GM12878 (cell line): Measurements from ENCODE around the gene NFIX. TPM values are rescaled to one million over a fixed set of nuclear protein-coding genes. Genes with fewer than 3 reads are reported as not detected.

Experiments used
- ATAC-seq: fragments of 200-7000 bp; cut with Tn5 transposase; 3 replicates; pipeline ENCODE4 v1.9.1; 2020; ENCODE audit warnings: mild to moderate bottlenecking, moderate library complexity
- BruUV-seq: library from RNA; stranded (reverse); fragments of 400-500 nt; replicated peaks from 2 replicates; lab custom pipeline; 2021; lab: Mats Ljungman, UMichigan
- CTCF ChIA-PET: fragments of 300-600 bp; sonication (Branson Sonifier 250); formaldehyde crosslinking; extraction: SDS; loops from one replicate; lab custom pipeline; 2021; ENCODE audit warnings: inconsistent platforms; lab: Yijun Ruan, JAX
- POLR2A ChIA-PET: fragments of 350-600 bp; formaldehyde crosslinking; extraction: SDS; loops from one replicate; lab custom pipeline; 2021; ENCODE audit warnings: inconsistent platforms; lab: Charles Lee
- RAD21 ChIA-PET: fragments of 300-600 bp; sonication (Branson Sonifier 250); formaldehyde crosslinking; loops from one replicate; lab custom pipeline; 2023; ENCODE audit warnings: antibody characterized with exemption; ENCODE audit not compliant: unreplicated experiment; lab: Charles Lee
- SMC1A ChIA-PET: fragments of 300-600 bp; sonication (Branson Sonifier 250); formaldehyde crosslinking; loops from one replicate; lab custom pipeline; 2023; ENCODE audit not compliant: unreplicated experiment, uncharacterized antibody; lab: Charles Lee
- DNase-seq: peaks from one replicate; pipeline ENCODE4 v3.0.0-alpha.2; 2011; ENCODE audit warnings: low read depth, low spot score
- FAIRE-seq: peaks from 3 replicates; lab custom pipeline; 2011; peaks lifted over from hg19 to GRCh38; lab: Jason Lieb, UNC
- H2AFZ ChIP-seq: 2 replicates; pipeline ENCODE4 v1.6.0; 2011; ENCODE audit warnings: low read depth, low read length, control low read depth; ENCODE audit not compliant: control insufficient read depth
- H3K27ac ChIP-seq: 2 replicates; pipeline ENCODE4 v1.5.1; 2011; ENCODE audit warnings: control low read depth; ENCODE audit not compliant: control insufficient read depth, insufficient read depth
- H3K27me3 ChIP-seq, 2 experiments: replicated peaks in 1 of 2; 2 replicates each; pipeline versions ENCODE4 v1.6.0 to v1.6.1; 2011; ENCODE audit warnings: low read length in 1 of 2; ENCODE audit not compliant: control insufficient read depth in 2 of 2, insufficient read depth in 2 of 2
- H3K36me3 ChIP-seq, 2 experiments: 2 replicates each; pipeline ENCODE4 v1.5.1; 2011; ENCODE audit warnings: low read length in 1 of 2; ENCODE audit not compliant: control insufficient read depth in 2 of 2, insufficient read depth in 2 of 2
- H3K4me1 ChIP-seq: 2 replicates; pipeline ENCODE4 v1.6.1; 2011; ENCODE audit warnings: mild to moderate bottlenecking, low read length, moderate library complexity, mixed read lengths; ENCODE audit not compliant: control insufficient read depth, insufficient read depth
- H3K4me2 ChIP-seq: 2 replicates; pipeline ENCODE4 v1.6.0; 2011; ENCODE audit warnings: control low read depth; ENCODE audit not compliant: control insufficient read depth, insufficient read depth
- H3K4me3 ChIP-seq: fragments of 200-600 bp; sonication (generic); 2 replicates; pipeline ENCODE4 v1.5.1; 2016
- H3K79me2 ChIP-seq: 2 replicates; pipeline ENCODE4 v1.6.0; 2011; ENCODE audit warnings: low read length; ENCODE audit not compliant: control insufficient read depth, insufficient read depth
- H3K9ac ChIP-seq: 2 replicates; pipeline ENCODE4 v1.8.0; 2011; ENCODE audit warnings: low read length, control low read depth, mixed read lengths; ENCODE audit not compliant: control insufficient read depth, insufficient read depth
- H3K9me3 ChIP-seq: replicated peaks from 3 replicates; pipeline ENCODE4 v1.5.1; 2011; ENCODE audit warnings: mild to moderate bottlenecking, low read length; ENCODE audit not compliant: control insufficient read depth, insufficient read depth
- H4K20me1 ChIP-seq: 2 replicates; pipeline ENCODE4 v1.6.0; 2011; ENCODE audit not compliant: control insufficient read depth, insufficient read depth
- EED ChIP-seq: sonication (generic); IDR thresholded peaks from 2 replicates; pipeline ENCODE4 v1.6.1; 2016; ENCODE audit warnings: antibody characterized with exemption, low read depth
- EZH2 ChIP-seq: IDR thresholded peaks from 2 replicates; pipeline ENCODE4 v1.6.1; 2012; ENCODE audit warnings: low read depth, mild to moderate bottlenecking, control low read depth, inconsistent platforms, low read length, borderline replicate concordance; ENCODE audit not compliant: control insufficient read depth
- HDAC2 ChIP-seq: fragments of 200-600 bp; sonication (generic); IDR thresholded peaks from 2 replicates; pipeline ENCODE4 v1.6.1; 2017
- WRNIP1 ChIP-seq: IDR thresholded peaks from 2 replicates; pipeline ENCODE4 v1.6.1; 2011; ENCODE audit warnings: low read depth, low read length, improper control_type of control experiment, borderline replicate concordance
- WGBS: methylation state at CpG from one replicate; pipeline ENCODE4 v1.1.6; 2016; ENCODE audit warnings: low lambda C conversion rate; ENCODE audit not compliant: insufficient replicate concordance, insufficient coverage; ENCODE audit errors: missing lambda C conversion rate; 5-methylcytosine and 5-hydroxymethylcytosine counted together
- in situ Hi-C: fragments of 300-500 bp; cut with MboI; formaldehyde crosslinking; loops from 9 replicates; pipeline ENCODE4 v1.14.3; 2018; ENCODE audit warnings: mixed read lengths
- intact Hi-C: fragments of 100-400 bp; cut with micrococcal nuclease; formaldehyde crosslinking; loops from one replicate; pipeline ENCODE4 v1.14.2; 2022; ENCODE audit not compliant: unreplicated experiment
- polyA plus RNA-seq, 11 experiments: library from polyadenylated mRNA; depleted of rRNA in 4 of 11; unstranded in 6 of 11; stranded (reverse) in 5 of 11; fragments of >200 nt; fragmentation: Nextera tagmentation in 4 of 11; fragmentation: Illumina TruSeq in 1 of 11; extraction: Ambion mirVana in 4 of 11; extraction: Trizol in 1 of 11; gene quantifications; 1 replicate in 1 of 11; 2 replicates in 10 of 11; pipeline versions ENCODE4 v1.2.1 to v1.2.3, GENCODE V29; 2011 to 2016; ENCODE audit warnings: inconsistent platforms in 2 of 11, missing spikeins in 2 of 11, low read depth in 1 of 11
- total RNA-seq, 4 experiments: library from RNA; depleted of rRNA in 3 of 4; stranded (reverse); fragments of >200 nt in 3 of 4; fragmentation: Illumina TruSeq in 1 of 4; extraction: Trizol in 1 of 4; gene quantifications; 2 replicates each; pipeline versions ENCODE4 v1.2.1 to v1.2.3, GENCODE V29; 2013 to 2021
- TF ChIP-seq, protein P1 (sequence below): fragments of 450-650 bp; IDR thresholded peaks from 2 replicates; pipeline ENCODE4 v1.6.1; 2017; ENCODE audit warnings: mild to moderate bottlenecking, moderate library complexity
- TF ChIP-seq, protein P2 (sequence below): IDR thresholded peaks from 2 replicates; pipeline ENCODE4 v1.6.1; 2012; ENCODE audit warnings: mild to moderate bottlenecking, low read depth, low read length
- TF ChIP-seq, protein P3 (sequence below): fragments of 450-650 bp; IDR thresholded peaks from 2 replicates; pipeline ENCODE4 v1.6.1; 2018; ENCODE audit warnings: borderline replicate concordance, mild to moderate bottlenecking; ENCODE audit not compliant: partially characterized antibody
- TF ChIP-seq, protein P4 (sequence below): IDR thresholded peaks from 2 replicates; pipeline ENCODE4 v1.6.1; 2011; ENCODE audit warnings: borderline replicate concordance, low read depth, mild to moderate bottlenecking, moderate library complexity, mixed read lengths, low read length; ENCODE audit not compliant: insufficient read depth; ENCODE audit errors: extremely low read length

The NFIX gene
- total and polyA plus RNA-seq, 10 of the 15 experiments (the other 5 are each of a cell fraction or from before 2014, with no cell fraction given): 0.02 to 2.2 (median 0.28) TPM

DNA sequence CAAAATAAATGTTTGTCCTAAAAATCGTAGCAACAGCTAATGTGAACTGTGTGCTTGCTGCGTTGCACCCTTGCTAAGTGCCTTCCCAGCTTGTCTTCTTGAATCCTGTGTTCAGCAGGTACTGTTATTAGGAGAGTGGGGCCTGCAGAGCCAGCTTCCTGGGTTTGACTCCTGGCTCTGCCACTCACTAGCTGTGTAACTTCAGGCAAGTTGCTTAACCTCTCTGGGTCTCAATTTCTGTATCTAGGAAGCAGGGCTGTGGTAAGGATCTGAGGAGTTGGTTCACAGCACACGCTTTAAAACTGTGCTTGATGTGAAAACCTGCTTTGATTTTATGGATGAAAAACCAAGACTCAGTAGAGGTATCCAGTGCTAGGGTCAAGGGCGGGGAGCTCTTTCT, 10.0 kb downstream of the NFIX start (continued):
- no peak for TF ChIP-seq EZH2

DNA sequence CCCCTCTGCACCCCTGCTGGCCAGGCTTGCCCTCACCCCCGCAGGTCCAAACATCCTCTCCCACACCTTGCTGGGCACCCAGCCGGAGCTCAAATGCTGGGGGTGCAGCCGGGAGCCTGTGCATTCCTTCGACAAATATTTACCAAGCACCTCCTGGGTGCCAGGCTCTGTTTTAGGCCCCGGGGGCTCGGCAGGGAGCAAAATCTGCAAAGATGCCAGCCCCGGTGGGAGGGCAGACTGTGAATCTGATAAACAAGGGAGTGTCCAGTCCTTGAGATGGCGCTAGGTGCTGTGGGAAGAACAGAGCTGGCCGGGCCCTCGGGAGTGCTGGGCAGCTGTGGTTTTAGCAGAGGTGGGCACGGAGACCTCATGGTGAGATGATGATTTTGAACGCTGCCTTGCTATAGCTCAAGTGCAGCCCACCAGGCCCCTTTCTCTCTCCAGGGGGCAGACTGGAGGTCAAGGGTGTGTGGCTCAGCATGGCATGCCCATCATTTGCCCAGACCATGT, 10.6 kb downstream of the NFIX start:
- Histone ChIP-seq H3K4me1 (no peaks in the 10 kb centered on the region), H3K27me3 (peaks cover 3% of the 10 kb centered on the region in 2 experiments; a peak in 3 of 4 replicates), H3K27ac (no peak overlapping the region), H3K36me3 (no peaks in the 10 kb centered on the region), H3K9ac (no peak overlapping the region), H3K4me2 (no peak overlapping the region), H3K79me2 (no peaks in the 10 kb centered on the region), H3K4me3 (no peak overlapping the region), H4K20me1 (no peaks in the 10 kb centered on the region), H3K9me3 (no peaks in the 10 kb centered on the region), H2AFZ (no peak overlapping the region)
- ChIA-PET SMC1A (interaction anchor here (0.6 to 1.0 kb wide), 2 partner anchors 28 to 31 kb away, joined by 3 read pairs; no protein-coding TSS in a partner anchor), CTCF (interaction anchor here (0.6 to 2.1 kb wide), 6 partner anchors 13 to 972 kb away, joined by 3 to 8 read pairs (median 6); no protein-coding TSS in a partner anchor), RAD21 (interaction anchor here (1.2 kb wide), 1 partner anchor 28 kb away, joined by 3 read pairs; no protein-coding TSS in a partner anchor), POLR2A (interaction anchor here (1.1 kb wide), 1 partner anchor 29 kb away, joined by 3 read pairs; no protein-coding TSS in a partner anchor)
- no peak for DNase-seq
- FAIRE-seq: no peak
- 49% methylated on average over 12 of the region's 12 CpGs for WGBS
- intact Hi-C loops (no loop called here), in situ Hi-C loops (no loop called here)
- no peak for ATAC-seq
- BruUV-seq: no TSS peak
- TF ChIP-seq, protein P1, sequence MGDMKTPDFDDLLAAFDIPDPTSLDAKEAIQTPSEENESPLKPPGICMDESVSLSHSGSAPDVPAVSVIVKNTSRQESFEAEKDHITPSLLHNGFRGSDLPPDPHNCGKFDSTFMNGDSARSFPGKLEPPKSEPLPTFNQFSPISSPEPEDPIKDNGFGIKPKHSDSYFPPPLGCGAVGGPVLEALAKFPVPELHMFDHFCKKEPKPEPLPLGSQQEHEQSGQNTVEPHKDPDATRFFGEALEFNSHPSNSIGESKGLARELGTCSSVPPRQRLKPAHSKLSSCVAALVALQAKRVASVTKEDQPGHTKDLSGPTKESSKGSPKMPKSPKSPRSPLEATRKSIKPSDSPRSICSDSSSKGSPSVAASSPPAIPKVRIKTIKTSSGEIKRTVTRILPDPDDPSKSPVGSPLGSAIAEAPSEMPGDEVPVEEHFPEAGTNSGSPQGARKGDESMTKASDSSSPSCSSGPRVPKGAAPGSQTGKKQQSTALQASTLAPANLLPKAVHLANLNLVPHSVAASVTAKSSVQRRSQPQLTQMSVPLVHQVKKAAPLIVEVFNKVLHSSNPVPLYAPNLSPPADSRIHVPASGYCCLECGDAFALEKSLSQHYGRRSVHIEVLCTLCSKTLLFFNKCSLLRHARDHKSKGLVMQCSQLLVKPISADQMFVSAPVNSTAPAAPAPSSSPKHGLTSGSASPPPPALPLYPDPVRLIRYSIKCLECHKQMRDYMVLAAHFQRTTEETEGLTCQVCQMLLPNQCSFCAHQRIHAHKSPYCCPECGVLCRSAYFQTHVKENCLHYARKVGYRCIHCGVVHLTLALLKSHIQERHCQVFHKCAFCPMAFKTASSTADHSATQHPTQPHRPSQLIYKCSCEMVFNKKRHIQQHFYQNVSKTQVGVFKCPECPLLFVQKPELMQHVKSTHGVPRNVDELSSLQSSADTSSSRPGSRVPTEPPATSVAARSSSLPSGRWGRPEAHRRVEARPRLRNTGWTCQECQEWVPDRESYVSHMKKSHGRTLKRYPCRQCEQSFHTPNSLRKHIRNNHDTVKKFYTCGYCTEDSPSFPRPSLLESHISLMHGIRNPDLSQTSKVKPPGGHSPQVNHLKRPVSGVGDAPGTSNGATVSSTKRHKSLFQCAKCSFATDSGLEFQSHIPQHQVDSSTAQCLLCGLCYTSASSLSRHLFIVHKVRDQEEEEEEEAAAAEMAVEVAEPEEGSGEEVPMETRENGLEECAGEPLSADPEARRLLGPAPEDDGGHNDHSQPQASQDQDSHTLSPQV: no peak
- no peak for TF ChIP-seq WRNIP1
- no peak for TF ChIP-seq EED
- TF ChIP-seq, protein P2, sequence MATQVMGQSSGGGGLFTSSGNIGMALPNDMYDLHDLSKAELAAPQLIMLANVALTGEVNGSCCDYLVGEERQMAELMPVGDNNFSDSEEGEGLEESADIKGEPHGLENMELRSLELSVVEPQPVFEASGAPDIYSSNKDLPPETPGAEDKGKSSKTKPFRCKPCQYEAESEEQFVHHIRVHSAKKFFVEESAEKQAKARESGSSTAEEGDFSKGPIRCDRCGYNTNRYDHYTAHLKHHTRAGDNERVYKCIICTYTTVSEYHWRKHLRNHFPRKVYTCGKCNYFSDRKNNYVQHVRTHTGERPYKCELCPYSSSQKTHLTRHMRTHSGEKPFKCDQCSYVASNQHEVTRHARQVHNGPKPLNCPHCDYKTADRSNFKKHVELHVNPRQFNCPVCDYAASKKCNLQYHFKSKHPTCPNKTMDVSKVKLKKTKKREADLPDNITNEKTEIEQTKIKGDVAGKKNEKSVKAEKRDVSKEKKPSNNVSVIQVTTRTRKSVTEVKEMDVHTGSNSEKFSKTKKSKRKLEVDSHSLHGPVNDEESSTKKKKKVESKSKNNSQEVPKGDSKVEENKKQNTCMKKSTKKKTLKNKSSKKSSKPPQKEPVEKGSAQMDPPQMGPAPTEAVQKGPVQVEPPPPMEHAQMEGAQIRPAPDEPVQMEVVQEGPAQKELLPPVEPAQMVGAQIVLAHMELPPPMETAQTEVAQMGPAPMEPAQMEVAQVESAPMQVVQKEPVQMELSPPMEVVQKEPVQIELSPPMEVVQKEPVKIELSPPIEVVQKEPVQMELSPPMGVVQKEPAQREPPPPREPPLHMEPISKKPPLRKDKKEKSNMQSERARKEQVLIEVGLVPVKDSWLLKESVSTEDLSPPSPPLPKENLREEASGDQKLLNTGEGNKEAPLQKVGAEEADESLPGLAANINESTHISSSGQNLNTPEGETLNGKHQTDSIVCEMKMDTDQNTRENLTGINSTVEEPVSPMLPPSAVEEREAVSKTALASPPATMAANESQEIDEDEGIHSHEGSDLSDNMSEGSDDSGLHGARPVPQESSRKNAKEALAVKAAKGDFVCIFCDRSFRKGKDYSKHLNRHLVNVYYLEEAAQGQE: no peak
- TF ChIP-seq, protein P3, sequence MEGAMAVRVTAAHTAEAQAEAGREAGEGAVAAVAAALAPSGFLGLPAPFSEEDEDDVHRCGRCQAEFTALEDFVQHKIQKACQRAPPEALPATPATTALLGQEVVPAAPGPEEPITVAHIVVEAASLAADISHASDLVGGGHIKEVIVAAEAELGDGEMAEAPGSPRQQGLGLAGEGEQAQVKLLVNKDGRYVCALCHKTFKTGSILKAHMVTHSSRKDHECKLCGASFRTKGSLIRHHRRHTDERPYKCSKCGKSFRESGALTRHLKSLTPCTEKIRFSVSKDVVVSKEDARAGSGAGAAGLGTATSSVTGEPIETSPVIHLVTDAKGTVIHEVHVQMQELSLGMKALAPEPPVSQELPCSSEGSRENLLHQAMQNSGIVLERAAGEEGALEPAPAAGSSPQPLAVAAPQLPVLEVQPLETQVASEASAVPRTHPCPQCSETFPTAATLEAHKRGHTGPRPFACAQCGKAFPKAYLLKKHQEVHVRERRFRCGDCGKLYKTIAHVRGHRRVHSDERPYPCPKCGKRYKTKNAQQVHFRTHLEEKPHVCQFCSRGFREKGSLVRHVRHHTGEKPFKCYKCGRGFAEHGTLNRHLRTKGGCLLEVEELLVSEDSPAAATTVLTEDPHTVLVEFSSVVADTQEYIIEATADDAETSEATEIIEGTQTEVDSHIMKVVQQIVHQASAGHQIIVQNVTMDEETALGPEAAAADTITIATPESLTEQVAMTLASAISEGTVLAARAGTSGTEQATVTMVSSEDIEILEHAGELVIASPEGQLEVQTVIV: no peak
- TF ChIP-seq, protein P4, sequence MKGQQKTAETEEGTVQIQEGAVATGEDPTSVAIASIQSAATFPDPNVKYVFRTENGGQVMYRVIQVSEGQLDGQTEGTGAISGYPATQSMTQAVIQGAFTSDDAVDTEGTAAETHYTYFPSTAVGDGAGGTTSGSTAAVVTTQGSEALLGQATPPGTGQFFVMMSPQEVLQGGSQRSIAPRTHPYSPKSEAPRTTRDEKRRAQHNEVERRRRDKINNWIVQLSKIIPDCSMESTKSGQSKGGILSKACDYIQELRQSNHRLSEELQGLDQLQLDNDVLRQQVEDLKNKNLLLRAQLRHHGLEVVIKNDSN: no peak
- TF ChIP-seq HDAC2: no peak
